H1 (cell line): Measurements from ENCODE around the gene CHST10. TPM values are rescaled to one million over a fixed set of nuclear protein-coding genes. Genes with fewer than 3 reads are reported as not detected.

Source experiments
- CTCF ChIA-PET: fragments of 300-600 bp; sonication (Branson Sonifier 250); formaldehyde crosslinking; loops from one replicate; lab custom pipeline; 2021; ENCODE audit not compliant: partially characterized antibody; lab: Charles Lee
- POLR2A ChIA-PET: fragments of 300-600 bp; sonication (Branson Sonifier 250); formaldehyde crosslinking; loops from one replicate; lab custom pipeline; 2021; ENCODE audit warnings: inconsistent platforms; ENCODE audit not compliant: partially characterized antibody; lab: Charles Lee
- DNase-seq, 2 experiments: peaks; one replicate each; pipeline versions ENCODE4 v3.0.0 to v3.0.0-alpha.2; 2010 to 2022; ENCODE audit warnings: low spot score in 2 of 2, low read depth in 1 of 2, mixed read lengths in 1 of 2
- FAIRE-seq: peaks from 2 replicates; lab custom pipeline; 2011; peaks lifted over from hg19 to GRCh38; lab: Jason Lieb, UNC
- H2AFZ ChIP-seq: 2 replicates; pipeline ENCODE4 v1.8.1; 2012; ENCODE audit warnings: low read length, inconsistent platforms
- H2AK5ac ChIP-seq: 2 replicates; pipeline ENCODE4 v1.6.1; 2013; ENCODE audit warnings: low read depth, low read length
- H2BK120ac ChIP-seq: replicated peaks from 2 replicates; pipeline ENCODE3; 2013; ENCODE audit warnings: low read depth, low read length, inconsistent platforms
- H2BK12ac ChIP-seq: 2 replicates; pipeline ENCODE4 v1.6.1; 2013; ENCODE audit warnings: low read depth, low read length
- H2BK15ac ChIP-seq: 2 replicates; pipeline ENCODE4 v1.6.1; 2013; ENCODE audit warnings: low read length
- H2BK20ac ChIP-seq: 2 replicates; pipeline ENCODE4 v1.6.1; 2013; ENCODE audit warnings: low read length
- H2BK5ac ChIP-seq: 2 replicates; pipeline ENCODE4 v1.6.1; 2013; ENCODE audit warnings: low read depth, low read length
- H3K14ac ChIP-seq: 2 replicates; pipeline ENCODE4 v1.6.1; 2013; ENCODE audit warnings: inconsistent platforms; ENCODE audit not compliant: insufficient read length
- H3K18ac ChIP-seq: 2 replicates; pipeline ENCODE4 v1.6.1; 2013; ENCODE audit warnings: low read length; ENCODE audit errors: extremely low read depth
- H3K23ac ChIP-seq: 2 replicates; pipeline ENCODE4 v1.6.1; 2013; ENCODE audit warnings: inconsistent platforms; ENCODE audit not compliant: insufficient read length
- H3K23me2 ChIP-seq: 2 replicates; pipeline ENCODE4 v1.6.1; 2013; ENCODE audit warnings: low read depth, low read length
- H3K27ac ChIP-seq: 2 replicates; pipeline ENCODE4 v1.6.1; 2011; ENCODE audit warnings: low read depth, low read length, inconsistent platforms
- H3K27me3 ChIP-seq, 4 experiments: replicated peaks in 1 of 4; 1 replicate in 1 of 4; 2 replicates in 3 of 4; pipeline versions ENCODE4 v1.6.1 to v1.8.1; 2011 to 2013; ENCODE audit warnings: low read length in 3 of 4, mild to moderate bottlenecking in 3 of 4, inconsistent platforms in 2 of 4, mixed read lengths in 2 of 4, moderate library complexity in 1 of 4; ENCODE audit not compliant: control insufficient read depth in 3 of 4, insufficient read depth in 3 of 4; ENCODE audit errors: extremely low read depth in 1 of 4
- H3K36me3 ChIP-seq, 4 experiments: 2 replicates each; pipeline versions ENCODE4 v1.6.1 to v1.8.1; 2011 to 2013; ENCODE audit warnings: mild to moderate bottlenecking in 4 of 4, low read length in 3 of 4, moderate library complexity in 2 of 4, control low read depth in 1 of 4, inconsistent platforms in 1 of 4; ENCODE audit not compliant: insufficient read depth in 4 of 4, control insufficient read depth in 2 of 4
- H3K4ac ChIP-seq: replicated peaks from 2 replicates; pipeline ENCODE3; 2013; ENCODE audit warnings: low read length, low read depth, mixed read lengths, inconsistent platforms; ENCODE audit not compliant: insufficient read length
- H3K4me1 ChIP-seq, 4 experiments: replicated peaks in 1 of 4; 1 replicate in 1 of 4; 2 replicates in 3 of 4; pipeline versions ENCODE4 v1.6.1 to v1.8.1; 2011 to 2013; ENCODE audit warnings: low read length in 3 of 4, inconsistent platforms in 2 of 4, mixed read lengths in 1 of 4; ENCODE audit not compliant: insufficient read depth in 4 of 4, control insufficient read depth in 3 of 4
- H3K4me2 ChIP-seq, 2 experiments: 2 replicates each; pipeline versions ENCODE4 v1.6.1 to v1.8.1; 2011 to 2013; ENCODE audit warnings: low read depth in 2 of 2, low read length in 2 of 2, control low read depth in 1 of 2, inconsistent platforms in 1 of 2, mild to moderate bottlenecking in 1 of 2; ENCODE audit not compliant: insufficient read depth in 1 of 2
- H3K4me3 ChIP-seq, 4 experiments: fragments of 200-600, 300-600 bp in 1 of 4; sonication (generic), shearing (Covaris generic), sonication (Bioruptor Twin) in 1 of 4; 2 replicates each; pipeline versions ENCODE4 v1.5.1 to v1.8.1; 2011 to 2016; ENCODE audit warnings: low read length in 4 of 4, low read depth in 3 of 4, control low read depth in 2 of 4, inconsistent platforms in 2 of 4, mild to moderate bottlenecking in 2 of 4, mixed read lengths in 1 of 4, moderate library complexity in 1 of 4; ENCODE audit not compliant: insufficient read depth in 2 of 4; ENCODE audit errors: extremely low read depth in 1 of 4
- H3K56ac ChIP-seq: replicated peaks from 2 replicates; pipeline ENCODE3; 2013; ENCODE audit warnings: low read depth, mild to moderate bottlenecking, mixed read lengths, low read length, inconsistent platforms; ENCODE audit not compliant: insufficient read length
- H3K79me1 ChIP-seq: 2 replicates; pipeline ENCODE4 v1.6.1; 2013; ENCODE audit warnings: low read depth, low read length, control low read depth
- H3K79me2 ChIP-seq, 2 experiments: 2 replicates each; pipeline versions ENCODE4 v1.6.1 to v1.8.1; 2012 to 2013; ENCODE audit warnings: low read length in 2 of 2, mild to moderate bottlenecking in 2 of 2, inconsistent platforms in 1 of 2; ENCODE audit not compliant: insufficient read depth in 2 of 2, control insufficient read depth in 1 of 2
- H3K9ac ChIP-seq, 4 experiments: replicated peaks in 1 of 4; 1 replicate in 1 of 4; 2 replicates in 3 of 4; pipeline versions ENCODE4 v1.6.1 to v1.8.1; 2011 to 2013; ENCODE audit warnings: low read depth in 3 of 4, low read length in 3 of 4, control low read depth in 2 of 4, mild to moderate bottlenecking in 2 of 4, moderate library complexity in 2 of 4, inconsistent platforms in 1 of 4; ENCODE audit errors: extremely low read depth in 1 of 4
- H3K9me3 ChIP-seq, 2 experiments: 2 replicates each; pipeline versions ENCODE4 v1.6.1 to v1.8.1; 2012 to 2013; ENCODE audit warnings: mild to moderate bottlenecking in 2 of 2, moderate library complexity in 2 of 2, control low read depth in 1 of 2, inconsistent platforms in 1 of 2, low read depth in 1 of 2, low read length in 1 of 2, mixed read lengths in 1 of 2; ENCODE audit not compliant: insufficient read depth in 2 of 2
- H4K20me1 ChIP-seq, 2 experiments: replicated peaks in 1 of 2; 2 replicates each; pipeline versions ENCODE3 to v1.8.1; 2011 to 2013; ENCODE audit warnings: inconsistent platforms in 2 of 2, low read length in 2 of 2, mild to moderate bottlenecking in 1 of 2; ENCODE audit not compliant: insufficient read depth in 2 of 2, control insufficient read depth in 1 of 2
- H4K5ac ChIP-seq: 2 replicates; pipeline ENCODE4 v1.6.1; 2013; ENCODE audit warnings: low read length, low read depth, mixed read lengths, inconsistent platforms; ENCODE audit not compliant: insufficient read length
- H4K8ac ChIP-seq: 2 replicates; pipeline ENCODE4 v1.8.0; 2013; ENCODE audit warnings: mild to moderate bottlenecking, moderate library complexity, low read length, inconsistent platforms; ENCODE audit not compliant: insufficient read depth; ENCODE audit errors: extremely low read depth
- H4K91ac ChIP-seq: replicated peaks from 2 replicates; pipeline ENCODE3; 2013; ENCODE audit warnings: low read length, mixed read lengths, inconsistent platforms; ENCODE audit not compliant: insufficient read length
- ASH2L ChIP-seq: fragments of 200-600, 300-600 bp; sonication (generic); IDR thresholded peaks from one replicate; pipeline ENCODE4 v1.7.1; 2017; ENCODE audit warnings: low read length
- BCL11A ChIP-seq, 2 experiments: IDR thresholded peaks; one replicate each; pipeline ENCODE4 v1.6.1; 2011; ENCODE audit warnings: low read depth in 2 of 2, low read length in 2 of 2, mild to moderate bottlenecking in 2 of 2
- CTCF ChIP-seq, 3 experiments: IDR thresholded peaks; 1 replicate in 2 of 3; 2 replicates in 1 of 3; pipeline versions ENCODE4 v1.5.1 to v1.6.1; 2011; ENCODE audit warnings: low read length in 3 of 3, mild to moderate bottlenecking in 3 of 3, inconsistent platforms in 2 of 3, low read depth in 1 of 3, moderate library complexity in 1 of 3; ENCODE audit not compliant: insufficient read depth in 1 of 3; ENCODE audit errors: control extremely low read depth in 1 of 3
- GABPA ChIP-seq: IDR thresholded peaks from 2 replicates; pipeline ENCODE4 v1.6.1; 2011; ENCODE audit warnings: mild to moderate bottlenecking, low read length, moderate library complexity, borderline replicate concordance; ENCODE audit not compliant: insufficient read depth
- POLR2AphosphoS5 ChIP-seq: IDR thresholded peaks from 2 replicates; pipeline ENCODE4 v1.6.1; 2011; ENCODE audit warnings: low read depth, low read length
- RAD21 ChIP-seq, 2 experiments: IDR thresholded peaks in 1 of 2; conservative IDR thresholded peaks in 1 of 2; 2 replicates each; pipeline ENCODE4 v1.6.1; 2011; ENCODE audit warnings: low read depth in 2 of 2, low read length in 2 of 2, improper control_type of control experiment in 1 of 2, inconsistent platforms in 1 of 2, mild to moderate bottlenecking in 1 of 2, moderate library complexity in 1 of 2
- RBBP5 ChIP-seq: IDR thresholded peaks from 2 replicates; pipeline ENCODE4 v1.7.1; 2012; ENCODE audit warnings: low read depth, mild to moderate bottlenecking, inconsistent platforms, low read length, moderate library complexity, borderline replicate concordance
- SAP30 ChIP-seq: fragments of 300-600 bp; sonication (generic); IDR thresholded peaks from 2 replicates; pipeline ENCODE4 v1.7.1; 2012; ENCODE audit warnings: low read length, moderate library complexity, mild to moderate bottlenecking, inconsistent platforms; ENCODE audit not compliant: insufficient read depth, insufficient replicate concordance
- USF2 ChIP-seq: IDR thresholded peaks from 2 replicates; pipeline ENCODE4 v1.6.1; 2011; ENCODE audit warnings: low read length, improper control_type of control experiment
- WGBS, 2 experiments: shearing (Covaris generic) in 1 of 2; methylation state at CpG; one replicate each; pipeline versions ENCODE4 v1.1.6 to v1.1.7; 2013 to 2015; ENCODE audit warnings: low lambda C conversion rate in 2 of 2, mixed read lengths in 2 of 2, inconsistent platforms in 1 of 2, low coverage in 1 of 2, missing lambda C conversion rate in 1 of 2; ENCODE audit not compliant: insufficient replicate concordance in 2 of 2, insufficient coverage in 1 of 2, insufficient read length in 1 of 2; ENCODE audit errors: extremely low coverage in 1 of 2, missing lambda C conversion rate in 1 of 2; 5-methylcytosine and 5-hydroxymethylcytosine counted together
- polyA plus RNA-seq, 7 experiments: library from polyadenylated mRNA; depleted of rRNA in 3 of 7; stranded (reverse) in 5 of 7; unstranded in 2 of 7; fragments of >200 nt in 5 of 7; fragments of 200-250 nt in 2 of 7; gene quantifications; 1 replicate in 5 of 7; 2 replicates in 1 of 7; 4 replicates in 1 of 7; pipeline versions ENCODE4 v1.2.1 to v1.2.3, GENCODE V29; 2011 to 2013; ENCODE audit warnings: missing spikeins in 2 of 7, mixed read lengths in 2 of 7
- total RNA-seq: library from RNA; stranded (reverse); fragmentation: NEBNext Ultra II Directional; extraction: Animal tissue kit (Norgen Biotek cat#: 25700); gene quantifications from 2 replicates; pipeline ENCODE4 v1.2.1, GENCODE V29; 2021

CHST10 gene
- total and polyA plus RNA-seq, 2 of the 8 experiments (the other 6 are each of a cell fraction or from before 2014, with no cell fraction given): 27.3 to 29.1 TPM

- H2AFZ ChIP-seq: no peak overlapping the region
- H2BK120ac ChIP-seq: no peak overlapping the region
- no peaks in the 10 kb centered on the region for H4K20me1 ChIP-seq
- no peak overlapping the region for H3K18ac ChIP-seq
- H3K4me3 ChIP-seq: no peak overlapping the region
- H3K4ac ChIP-seq: no peak overlapping the region
- no peak overlapping the region for H4K8ac ChIP-seq
- no peak for FAIRE-seq
- H3K4me2 ChIP-seq: no peak overlapping the region
- H3K27ac ChIP-seq: no peak overlapping the region
- 96% methylated on average over 4 of the region's 4 CpGs; no CpG with 5 or more reads in 1 of the 2 experiments for WGBS, 2 experiments
- no peaks in the 10 kb centered on the region for H3K23me2 ChIP-seq
- no peak overlapping the region for H2BK20ac ChIP-seq
- H3K79me2 ChIP-seq: no peaks in the 10 kb centered on the region
- H3K36me3 ChIP-seq: no peaks in the 10 kb centered on the region
- CTCF ChIA-PET: interaction anchor here (1.7 kb wide), 1 partner anchor 15 kb away, joined by 4 read pairs; no protein-coding TSS in a partner anchor
- no peak overlapping the region for H3K9ac ChIP-seq
- H4K91ac ChIP-seq: no peak overlapping the region
- no peak overlapping the region for H2AK5ac ChIP-seq
- H2BK5ac ChIP-seq: no peak overlapping the region
- H3K27me3 ChIP-seq: no peaks in the 10 kb centered on the region
- no peak for DNase-seq
- H3K14ac ChIP-seq: no peak overlapping the region
- no peaks in the 10 kb centered on the region for H3K79me1 ChIP-seq
- no peak overlapping the region for H4K5ac ChIP-seq
- no peak overlapping the region for H2BK12ac ChIP-seq
- no peak overlapping the region for H3K56ac ChIP-seq
- POLR2A ChIA-PET: interaction anchor here (0.6 kb wide), 1 partner anchor 113 kb away, joined by 4 read pairs; no protein-coding TSS in a partner anchor
- H2BK15ac ChIP-seq: no peak overlapping the region
- H3K4me1 ChIP-seq: peaks cover 0 to 4% (median 1%) of the 10 kb centered on the region in 4 experiments; a peak in 2 of 7 replicates
- H3K9me3 ChIP-seq: no peaks in the 10 kb centered on the region; a peak in 1 of 4 replicates
- H3K23ac ChIP-seq: no peak overlapping the region
- TF ChIP-seq RAD21 (IDR thresholded peaks at IDR 0.05 in 1 of 2, conservative IDR thresholded peaks at IDR 0.05 in 1 of 2; ENCODE audit: low read depth in 2 of 2, low read length in 2 of 2) (no peak), USF2 (no peak), POLR2AphosphoS5 (no peak), CTCF (IDR thresholded peaks at IDR 0.05; ENCODE audit: control extremely low read depth in 1 of 3, insufficient read depth in 1 of 3, low read depth in 1 of 3, low read length in 3 of 3) (no peak), GABPA (no peak), ASH2L (no peak), RBBP5 (no peak), SAP30 (no peak), BCL11A (IDR thresholded peaks at IDR 0.05; ENCODE audit: low read depth in 2 of 2, low read length in 2 of 2) (no peak)
Observed at GRCh38 chr2:100425107-100425506, 7.6 kb upstream of the CHST10 start.
